Endothelial cell of umbilical vein (primary cell): Measurements from ENCODE around the gene ZFYVE28.

Experiments
- CTCF ChIP-seq, 2 donors: IDR thresholded peaks; 1 replicate in 1 of 2; 2 replicates in 1 of 2; pipeline ENCODE4 v1.5.1; 2011; ENCODE audit warnings: low read length in 2 of 2, mild to moderate bottlenecking in 2 of 2, moderate library complexity in 2 of 2, control low read depth in 1 of 2, inconsistent platforms in 1 of 2, low read depth in 1 of 2; ENCODE audit not compliant: insufficient read depth in 1 of 2; ENCODE audit errors: extremely low read depth in 1 of 2
- EZH2 ChIP-seq: IDR thresholded peaks from 2 replicates; pipeline ENCODE4 v1.6.1; 2012; ENCODE audit warnings: borderline replicate concordance, low read depth, mild to moderate bottlenecking, moderate library complexity, low read length, inconsistent platforms; ENCODE audit not compliant: severe bottlenecking
- MYC ChIP-seq: IDR thresholded peaks from one replicate; pipeline ENCODE4 v1.6.1; 2011; ENCODE audit warnings: mild to moderate bottlenecking, low read depth, low read length

DNA sequence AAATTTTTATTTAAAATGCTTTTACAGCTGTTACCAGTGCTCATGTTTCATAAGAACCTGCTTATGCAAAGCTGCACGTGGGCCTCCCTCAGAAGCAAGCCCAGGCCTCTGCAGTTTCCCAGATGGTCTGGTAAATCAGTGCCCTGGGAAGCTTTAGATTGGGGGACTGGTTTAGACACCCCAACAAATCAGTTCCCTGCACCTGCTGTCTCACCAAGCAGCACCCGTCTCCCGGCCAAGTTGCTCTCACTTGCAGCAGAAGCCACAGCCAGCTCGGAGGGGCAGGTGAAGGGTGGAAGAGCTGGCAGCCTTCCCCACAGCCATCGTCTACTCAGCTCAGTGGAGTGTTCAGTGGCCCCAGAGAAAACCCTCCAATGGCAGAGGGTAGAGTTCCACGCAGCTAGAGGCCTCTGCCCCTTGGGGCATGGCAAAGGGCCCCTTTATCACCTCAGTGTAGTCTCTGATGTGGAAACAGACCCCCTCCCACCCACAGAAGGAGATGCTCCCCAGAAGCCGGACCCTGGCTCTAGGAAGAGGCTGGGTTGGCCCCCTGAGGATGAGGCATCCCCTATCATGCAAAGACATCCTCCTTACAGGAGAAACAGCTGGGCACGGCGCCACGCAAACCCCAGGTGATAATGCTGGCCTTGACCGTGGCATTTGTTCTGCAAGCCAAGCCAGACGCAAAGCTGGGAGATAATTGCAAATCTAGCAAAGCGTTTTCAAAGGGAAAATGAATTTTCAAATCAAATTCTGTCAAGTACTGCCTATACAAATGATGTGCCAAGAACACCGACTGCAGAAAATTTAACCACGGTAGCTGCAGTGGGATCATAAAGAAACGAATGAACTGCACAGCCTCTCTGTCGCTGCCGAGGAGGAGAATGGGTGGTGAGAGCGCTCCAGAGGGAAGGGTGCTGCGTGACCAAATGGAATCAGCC, 51.9 kb downstream of the ZFYVE28 start:
- TF ChIP-seq CTCF (IDR thresholded peaks at IDR 0.05; ENCODE audit: extremely low read depth in 1 of 2, insufficient read depth in 1 of 2, low read depth in 1 of 2, low read length in 2 of 2) (no peak), EZH2 (no peak), MYC (no peak)
